Pancreas (tissue), 10 donors: Measurements from ENCODE around the gene CCDC69. TPM values are rescaled to one million over a fixed set of nuclear protein-coding genes. Genes with fewer than 3 reads are reported as not detected.

ENCODE experiments used
- ATAC-seq, 4 donors: fragments of 200-7000 bp; cut with Tn5 transposase; one replicate each; pipeline versions ENCODE4 v1.8.0 to v1.9.1; 2020; ENCODE audit warnings: mild to moderate bottlenecking in 4 of 4, moderate library complexity in 4 of 4
- DNase-seq, 6 donors: peaks; one replicate each; pipeline ENCODE4 v3.0.0-alpha.2; 2020
- FAIRE-seq: peaks from 2 replicates; lab custom pipeline; 2012; peaks lifted over from hg19 to GRCh38; lab: Jason Lieb, UNC
- H3K27ac ChIP-seq, 4 donors: fragments of 200-600 bp; sonication (generic); 1 replicate in 3 of 4; 2 replicates in 1 of 4; pipeline versions ENCODE4 v1.5.0 to v1.8.0; 2020
- H3K27me3 ChIP-seq, 4 donors: fragments of 200-600 bp; one replicate each; pipeline ENCODE4 v1.8.0; 2021
- H3K36me3 ChIP-seq, 3 donors: fragments of 200-600 bp; sonication (generic) in 1 of 3; one replicate each; pipeline versions ENCODE4 v1.5.0 to v1.8.0; 2020 to 2021
- H3K4me1 ChIP-seq, 3 donors: fragments of 200-600 bp; one replicate each; pipeline ENCODE4 v1.8.0; 2021
- H3K4me3 ChIP-seq, 4 donors: fragments of 200-600 bp; sonication (generic) in 2 of 4; one replicate each; pipeline versions ENCODE4 v1.5.0 to v1.8.0; 2020 to 2021
- H3K9me3 ChIP-seq, 4 donors: fragments of 200-600 bp; one replicate each; pipeline ENCODE4 v1.8.0; 2021
- CTCF ChIP-seq, 4 donors: fragments of 200-600 bp; sonication (generic) in 3 of 4; IDR thresholded peaks; one replicate each; pipeline versions ENCODE4 v1.5.0 to v1.8.0; 2021; ENCODE audit warnings: antibody characterized with exemption in 4 of 4
- WGBS, 2 donors: extraction: QIAGEN DNeasy Blood & Tissue Kit; methylation state at CpG; one replicate each; pipeline ENCODE4 v1.1.7; 2013; 5-methylcytosine and 5-hydroxymethylcytosine counted together
- intact Hi-C, 3 donors: fragments of 100-400 bp; cut with DNase I; formaldehyde crosslinking; loops; one replicate each; pipeline versions ENCODE4 v1.11.1 to v1.14.2; 2022
- polyA plus RNA-seq, 2 donors: library from polyadenylated mRNA; stranded (reverse); fragments of 200-250 nt; gene quantifications; one replicate each; pipeline ENCODE4 v1.2.3, GENCODE V29; 2013
- total RNA-seq, 6 donors: library from RNA; stranded (reverse); fragmentation: NEBNext Ultra II Directional in 4 of 6; extraction: Animal tissue kit (Norgen Biotek cat#: 25700) in 4 of 6; gene quantifications; one replicate each; pipeline versions ENCODE4 v1.2.1 to v1.2.4, GENCODE V29; 2021 to 2023
- donor health status: healthy with polysubstance abuse.
- donor health status: DM: no; HTN: no; CAD: no; lungs with moderate emphysema.
- donor health status: DM: no; HTN: no; CAD: no.
- donor health status: control.
- donor health status: control.
- donor health status: Bipolar disorder and iron deficiency.
- donor health status: DM: yes; HTN: yes; CAD: no.
- donor health status: DM: no; HTN: no; CAD: no.
- donor health status: DM: no; HTN: no; CAD: no.
- donor health status: DM: yes; HTN: yes; CAD: no.

The CCDC69 gene
- total RNA-seq = 10 to 100 TPM; 18.1 to 23.1 (median 20.4) TPM
- 10 to 100 TPM in 1 of 2 donors, 1 to 10 TPM in 1; 8.1 to 29.4 TPM for polyA plus RNA-seq

GRCh38 chr5:151223447-151224264 lies at the start of gene CCDC69:
CCDC69 (minus strand) TSS chr5:151224092; CDS start chr5:151223970, 122 bp downstream.
- Histone ChIP-seq H3K4me3 (peak within 1 kb of the TSS; percentile 61 to 97 (median 84)), H3K36me3 (no peaks in the 10 kb centered on the region), H3K9me3 (no peaks in the 10 kb centered on the region), H3K27ac (peak within 1 kb of the TSS; percentile 59 to 86 (median 72)), H3K4me1 (peaks cover 4 to 24% (median 5%) of the 10 kb centered on the region in 3 donors), H3K27me3 (no peaks in the 10 kb centered on the region)
- peak; percentile 82 to 91 (median 86) for ATAC-seq
- TF ChIP-seq CTCF (IDR thresholded peaks at IDR 0.05) = no peak
- FAIRE-seq = no peak
- DNase-seq = peak; percentile 72 to 89 (median 80)
- 1% methylated on average over 58 of the region's 58 CpGs for WGBS, 2 donors
- intact Hi-C loops = no loop called here

GRCh38 chr5:151271336-151271735 lies 47.4 kb upstream of the CCDC69 start:
- intact Hi-C loops = no loop called here
- H3K4me3 ChIP-seq = no peak overlapping the region
- no peak for ATAC-seq
- H3K27me3 ChIP-seq = no peaks in the 10 kb centered on the region
- H3K36me3 ChIP-seq = peaks cover 0 to 10% (median 10%) of the 10 kb centered on the region in 3 donors
- FAIRE-seq = no peak
- no peaks in the 10 kb centered on the region for H3K4me1 ChIP-seq
- H3K27ac ChIP-seq = no peak overlapping the region
- no peak for DNase-seq
- no peaks in the 10 kb centered on the region for H3K9me3 ChIP-seq
- TF ChIP-seq CTCF (IDR thresholded peaks at IDR 0.05) = no peak

GRCh38 chr5:151270599-151270998 lies 46.7 kb upstream of the CCDC69 start:
- Histone ChIP-seq H3K36me3 (peaks cover 0 to 10% (median 10%) of the 10 kb centered on the region in 3 donors), H3K4me1 (no peaks in the 10 kb centered on the region), H3K27me3 (no peaks in the 10 kb centered on the region), H3K27ac (no peak overlapping the region), H3K4me3 (no peak overlapping the region), H3K9me3 (no peaks in the 10 kb centered on the region)
- no peak for DNase-seq
- intact Hi-C loops = no loop called here
- ATAC-seq = peak in 1 of 4 donors; percentile 32
- no peak for FAIRE-seq
- 71 to 84% methylated on average over 1 of the region's 1 CpG for WGBS, 2 donors
- TF ChIP-seq CTCF (IDR thresholded peaks at IDR 0.05) = no peak

- no peak for DNase-seq
- no peak for ATAC-seq
- peaks cover 0 to 10% (median 10%) of the 10 kb centered on the region in 3 donors for H3K36me3 ChIP-seq
- TF ChIP-seq CTCF (IDR thresholded peaks at IDR 0.05) = no peak
- no peak overlapping the region for H3K27ac ChIP-seq
- H3K4me3 ChIP-seq = no peak overlapping the region
- intact Hi-C loops = no loop called here
- H3K4me1 ChIP-seq = no peaks in the 10 kb centered on the region
- no peaks in the 10 kb centered on the region for H3K27me3 ChIP-seq
- WGBS, 2 donors = 85 to 87% methylated on average over 11 of the region's 11 CpGs
- no peaks in the 10 kb centered on the region for H3K9me3 ChIP-seq
- FAIRE-seq = no peak
These were observed 43.8 kb upstream of the CCDC69 start for GRCh38 chr5:151267491-151268260.
